ENCODE results near the gene CYP1B1.

Gene CYP1B1

DNA sequence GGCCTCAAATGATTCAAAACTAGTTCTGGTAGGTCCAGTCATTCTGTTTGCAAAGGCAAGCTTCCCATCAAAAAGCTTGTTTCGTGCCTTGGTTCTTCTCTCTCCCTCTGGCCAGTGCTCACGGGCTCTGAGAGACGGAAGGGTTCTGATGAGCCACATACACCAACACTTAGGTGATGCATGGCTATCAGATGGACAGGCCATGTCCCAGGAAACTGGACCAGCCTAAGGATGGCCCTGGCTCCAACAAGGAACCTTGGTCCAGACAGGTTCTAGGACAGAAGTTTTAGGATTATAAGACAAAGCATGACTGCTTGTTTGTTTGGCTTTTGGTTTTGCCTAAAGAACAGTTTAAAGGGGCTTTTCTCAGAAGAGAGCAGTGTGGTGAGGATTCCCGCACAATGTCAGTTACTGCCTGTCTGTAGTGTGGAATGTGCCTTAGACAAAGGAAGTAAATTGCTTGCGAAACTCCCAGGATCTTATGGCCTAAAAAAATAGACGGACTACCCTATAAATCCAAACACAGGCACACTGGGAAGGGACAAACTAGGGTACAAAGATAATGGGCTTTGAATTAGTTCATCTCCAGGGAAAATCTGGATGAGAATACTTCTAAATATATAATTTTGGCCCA, 10.3 kb downstream of the CYP1B1 start:
- Histone ChIP-seq H4K12ac (ENCODE audit: low read depth, low read length) (no peak overlapping the region), H3K27me3 (ENCODE audit: insufficient read depth, low read length) (no peaks in the 10 kb centered on the region), H3K36me3 (ENCODE audit: control insufficient read depth in 1 of 2, insufficient read depth in 2 of 2, low read length in 2 of 2) (no peaks in the 10 kb centered on the region), H3K23ac (ENCODE audit: low read length) (no peak overlapping the region), H3K4me3 (ENCODE audit: low read depth, low read length) (no peak overlapping the region), H2BK12ac (ENCODE audit: low read length) (no peak overlapping the region), H3K18ac (ENCODE audit: low read length) (no peak overlapping the region), H3K79me2 (ENCODE audit: control insufficient read depth, insufficient read depth, low read length, poor library complexity) (no peaks in the 10 kb centered on the region), H2AK5ac (ENCODE audit: low read length) (no peak overlapping the region), H3K79me1 (ENCODE audit: low read length) (no peaks in the 10 kb centered on the region), H3K4me1 (ENCODE audit: control insufficient read depth in 1 of 2, insufficient read depth in 2 of 2, low read length in 2 of 2) (no peaks in the 10 kb centered on the region), H3K4ac (ENCODE audit: low read depth, low read length) (no peak overlapping the region), H2BK120ac (ENCODE audit: insufficient read depth, low read length, poor library complexity) (no peak overlapping the region), H4K91ac (ENCODE audit: low read depth, low read length) (no peak overlapping the region), H3K9me3 (ENCODE audit: insufficient read depth, low read depth, low read length) (no peaks in the 10 kb centered on the region), H2BK5ac (ENCODE audit: low read depth, low read length, poor library complexity) (no peak overlapping the region), H3K14ac (ENCODE audit: low read length) (no peak overlapping the region), H4K8ac (ENCODE audit: low read depth, low read length) (no peak overlapping the region), H3K9ac (ENCODE audit: low read length) (no peak overlapping the region), H2AFZ (ENCODE audit: insufficient read depth, low read length, poor library complexity) (no peak overlapping the region), H3K4me2 (ENCODE audit: low read length) (no peak overlapping the region), H3K27ac (ENCODE audit: low read depth, low read length) (no peak overlapping the region)
- no CpG with 5 or more reads among the region's 6 CpGs for WGBS (ENCODE audit: extremely low coverage, insufficient coverage, insufficient read length)
- no peak for DNase-seq

GRCh38 chr2:38064801-38065501, 11.0 kb downstream of the CYP1B1 start:
- Histone ChIP-seq H3K27me3 (ENCODE audit: insufficient read depth, low read length) (no peaks in the 10 kb centered on the region), H4K12ac (ENCODE audit: low read depth, low read length) (no peak overlapping the region), H3K27ac (ENCODE audit: low read depth, low read length) (no peak overlapping the region), H2BK5ac (ENCODE audit: low read depth, low read length, poor library complexity) (no peak overlapping the region), H2AFZ (ENCODE audit: insufficient read depth, low read length, poor library complexity) (no peak overlapping the region), H3K79me2 (ENCODE audit: control insufficient read depth, insufficient read depth, low read length, poor library complexity) (no peaks in the 10 kb centered on the region), H3K23ac (ENCODE audit: low read length) (no peak overlapping the region), H3K4me1 (ENCODE audit: control insufficient read depth in 1 of 2, insufficient read depth in 2 of 2, low read length in 2 of 2) (no peaks in the 10 kb centered on the region), H4K8ac (ENCODE audit: low read depth, low read length) (no peak overlapping the region), H2BK120ac (ENCODE audit: insufficient read depth, low read length, poor library complexity) (no peak overlapping the region), H3K9me3 (ENCODE audit: insufficient read depth, low read depth, low read length) (no peaks in the 10 kb centered on the region), H2BK12ac (ENCODE audit: low read length) (no peak overlapping the region), H3K36me3 (ENCODE audit: control insufficient read depth in 1 of 2, insufficient read depth in 2 of 2, low read length in 2 of 2) (no peaks in the 10 kb centered on the region), H3K4me3 (ENCODE audit: low read depth, low read length) (no peak overlapping the region), H3K18ac (ENCODE audit: low read length) (no peak overlapping the region), H3K9ac (ENCODE audit: low read length) (no peak overlapping the region), H3K14ac (ENCODE audit: low read length) (no peak overlapping the region), H2AK5ac (ENCODE audit: low read length) (no peak overlapping the region), H3K4me2 (ENCODE audit: low read length) (no peak overlapping the region), H4K91ac (ENCODE audit: low read depth, low read length) (no peak overlapping the region), H3K4ac (ENCODE audit: low read depth, low read length) (no peak overlapping the region), H3K79me1 (ENCODE audit: low read length) (no peaks in the 10 kb centered on the region)
- whole genome bisulfite sequencing (ENCODE audit: extremely low coverage, insufficient coverage, insufficient read length) = no CpG with 5 or more reads among the region's 5 CpGs
- peak in 1 of 2 donors; percentile 18 for DNase-seq

- Histone ChIP-seq H2AFZ (ENCODE audit: insufficient read depth, low read length, poor library complexity) (no peak overlapping the region), H2BK12ac (ENCODE audit: low read length) (no peak overlapping the region), H3K18ac (ENCODE audit: low read length) (no peak overlapping the region), H3K9me3 (ENCODE audit: insufficient read depth, low read depth, low read length) (no peaks in the 10 kb centered on the region), H3K14ac (ENCODE audit: low read length) (no peak overlapping the region), H3K23ac (ENCODE audit: low read length) (no peak overlapping the region), H3K4me1 (ENCODE audit: control insufficient read depth in 1 of 2, insufficient read depth in 2 of 2, low read length in 2 of 2) (no peaks in the 10 kb centered on the region), H3K27ac (ENCODE audit: low read depth, low read length) (no peak overlapping the region), H3K36me3 (ENCODE audit: control insufficient read depth in 1 of 2, insufficient read depth in 2 of 2, low read length in 2 of 2) (no peaks in the 10 kb centered on the region), H2BK5ac (ENCODE audit: low read depth, low read length, poor library complexity) (no peak overlapping the region), H4K8ac (ENCODE audit: low read depth, low read length) (no peak overlapping the region), H3K4me3 (ENCODE audit: low read depth, low read length) (no peak overlapping the region), H3K4me2 (ENCODE audit: low read length) (no peak overlapping the region), H2BK120ac (ENCODE audit: insufficient read depth, low read length, poor library complexity) (no peak overlapping the region), H3K9ac (ENCODE audit: low read length) (no peak overlapping the region), H3K79me2 (ENCODE audit: control insufficient read depth, insufficient read depth, low read length, poor library complexity) (no peaks in the 10 kb centered on the region), H2AK5ac (ENCODE audit: low read length) (no peak overlapping the region), H4K91ac (ENCODE audit: low read depth, low read length) (no peak overlapping the region), H4K12ac (ENCODE audit: low read depth, low read length) (no peak overlapping the region), H3K79me1 (ENCODE audit: low read length) (no peaks in the 10 kb centered on the region), H3K27me3 (ENCODE audit: insufficient read depth, low read length) (no peaks in the 10 kb centered on the region), H3K4ac (ENCODE audit: low read depth, low read length) (no peak overlapping the region)
- no peak for DNase-seq
- WGBS (ENCODE audit: extremely low coverage, insufficient coverage, insufficient read length) = no CpG with 5 or more reads among the region's 5 CpGs
Measured at GRCh38 chr2:38060236-38061018, 15.5 kb downstream of the CYP1B1 start.

GRCh38 chr2:38057651-38058410, 18.1 kb downstream of the CYP1B1 start:
- Histone ChIP-seq H3K79me1 (ENCODE audit: low read length) (no peaks in the 10 kb centered on the region), H3K36me3 (ENCODE audit: control insufficient read depth in 1 of 2, insufficient read depth in 2 of 2, low read length in 2 of 2) (no peaks in the 10 kb centered on the region), H2AFZ (ENCODE audit: insufficient read depth, low read length, poor library complexity) (no peak overlapping the region), H3K4me3 (ENCODE audit: low read depth, low read length) (no peak overlapping the region), H3K4ac (ENCODE audit: low read depth, low read length) (no peak overlapping the region), H3K14ac (ENCODE audit: low read length) (no peak overlapping the region), H3K79me2 (ENCODE audit: control insufficient read depth, insufficient read depth, low read length, poor library complexity) (no peaks in the 10 kb centered on the region), H3K23ac (ENCODE audit: low read length) (no peak overlapping the region), H3K27ac (ENCODE audit: low read depth, low read length) (no peak overlapping the region), H4K12ac (ENCODE audit: low read depth, low read length) (no peak overlapping the region), H3K4me2 (ENCODE audit: low read length) (no peak overlapping the region), H3K27me3 (ENCODE audit: insufficient read depth, low read length) (no peaks in the 10 kb centered on the region), H3K4me1 (ENCODE audit: control insufficient read depth in 1 of 2, insufficient read depth in 2 of 2, low read length in 2 of 2) (no peaks in the 10 kb centered on the region), H3K9ac (ENCODE audit: low read length) (no peak overlapping the region), H2BK12ac (ENCODE audit: low read length) (no peak overlapping the region), H3K18ac (ENCODE audit: low read length) (no peak overlapping the region), H2BK5ac (ENCODE audit: low read depth, low read length, poor library complexity) (no peak overlapping the region), H3K9me3 (ENCODE audit: insufficient read depth, low read depth, low read length) (no peaks in the 10 kb centered on the region), H2AK5ac (ENCODE audit: low read length) (no peak overlapping the region), H4K8ac (ENCODE audit: low read depth, low read length) (no peak overlapping the region), H2BK120ac (ENCODE audit: insufficient read depth, low read length, poor library complexity) (no peak overlapping the region), H4K91ac (ENCODE audit: low read depth, low read length) (no peak overlapping the region)
- no CpG with 5 or more reads among the region's 3 CpGs for WGBS (ENCODE audit: extremely low coverage, insufficient coverage, insufficient read length)
- DNase-seq = peak; percentile 24 to 54

All from trophoblast cell (in vitro differentiated cells and primary cell).